WTC11 (cell line): ENCODE data around the gene TMEM254. TPM values are rescaled to one million over a fixed set of nuclear protein-coding genes. Genes with fewer than 3 reads are reported as not detected.

Source experiments
- ATAC-seq: fragments of 200-7000 bp; cut with Tn5 transposase; 2 replicates; pipeline ENCODE4 v1.10.0; 2021; ENCODE audit warnings: mild to moderate bottlenecking, moderate library complexity
- CTCF ChIA-PET: fragments of 300-600 bp; sonication (Branson Sonifier 250); formaldehyde crosslinking; loops from one replicate; lab custom pipeline; 2021; ENCODE audit warnings: antibody characterized with exemption; lab: Charles Lee
- POLR2A ChIA-PET: fragments of 350-600 bp; sonication (Branson Sonifier 250); formaldehyde crosslinking; loops from one replicate; lab custom pipeline; 2021; ENCODE audit warnings: antibody characterized with exemption; lab: Charles Lee
- DNase-seq: peaks from one replicate; pipeline ENCODE4 v3.0.0; 2021; ENCODE audit warnings: low spot score
- H3K27ac Mint-ChIP-seq: 2 replicates; pipeline ENCODE4 v1.8.0; 2021; ENCODE audit warnings: mixed read lengths
- H3K27me3 Mint-ChIP-seq: 2 replicates; pipeline ENCODE4 v1.8.0; 2021; ENCODE audit warnings: low read depth, mild to moderate bottlenecking, moderate library complexity, mixed read lengths
- H3K36me3 Mint-ChIP-seq: 2 replicates; pipeline ENCODE4 v1.8.0; 2021; ENCODE audit warnings: mixed read lengths
- H3K4me1 Mint-ChIP-seq: 2 replicates; pipeline ENCODE4 v1.8.0; 2022; ENCODE audit warnings: mixed read lengths
- H3K4me3 Mint-ChIP-seq: 2 replicates; pipeline ENCODE4 v1.8.0; 2021; ENCODE audit warnings: mild to moderate bottlenecking, moderate library complexity, mixed read lengths
- H3K9me3 Mint-ChIP-seq: 2 replicates; pipeline ENCODE4 v1.8.0; 2021; ENCODE audit warnings: mixed read lengths
- CREM ChIP-seq: sonication (generic); formaldehyde crosslinking; IDR thresholded peaks from 2 replicates; pipeline ENCODE4 v1.8.1; 2022; ENCODE audit warnings: mild to moderate bottlenecking, missing genetic modification reagents, moderate library complexity
- ESRRA ChIP-seq: sonication (generic); formaldehyde crosslinking; IDR thresholded peaks from 2 replicates; pipeline ENCODE4 v1.8.1; 2022; ENCODE audit warnings: mild to moderate bottlenecking, missing genetic modification reagents, borderline replicate concordance
- FOXP1 ChIP-seq: sonication (generic); formaldehyde crosslinking; IDR thresholded peaks from 2 replicates; pipeline ENCODE4 v1.8.0; 2022; ENCODE audit warnings: missing genetic modification reagents, mild to moderate bottlenecking, moderate library complexity, borderline replicate concordance
- FOXP4 ChIP-seq: sonication (generic); formaldehyde crosslinking; IDR thresholded peaks from 2 replicates; pipeline ENCODE4 v1.8.0; 2022; ENCODE audit warnings: mild to moderate bottlenecking, missing genetic modification reagents
- GRHL2 ChIP-seq: fragments of 250-450 bp; sonication (Bioruptor Pico); IDR thresholded peaks from 2 replicates; pipeline ENCODE4 v1.8.0; 2022; ENCODE audit warnings: mild to moderate bottlenecking, moderate library complexity; ENCODE audit not compliant: insufficient replicate concordance, severe bottlenecking
- MXD4 ChIP-seq: fragments of 250-450 bp; sonication (Bioruptor Pico); IDR thresholded peaks from 2 replicates; pipeline ENCODE4 v1.8.0; 2021; ENCODE audit warnings: mild to moderate bottlenecking, moderate library complexity, borderline replicate concordance
- PRDM15 ChIP-seq: sonication (generic); formaldehyde crosslinking; IDR thresholded peaks from 2 replicates; pipeline ENCODE4 v1.8.0; 2022; ENCODE audit warnings: missing genetic modification reagents
- PRRX2 ChIP-seq: fragments of 250-450 bp; sonication (Bioruptor Pico); IDR thresholded peaks from 2 replicates; pipeline ENCODE4 v1.8.0; 2021; ENCODE audit warnings: mild to moderate bottlenecking
- SMAD3 ChIP-seq: sonication (generic); formaldehyde crosslinking; IDR thresholded peaks from 2 replicates; pipeline ENCODE4 v1.8.0; 2022; ENCODE audit warnings: missing genetic modification reagents, mild to moderate bottlenecking, borderline replicate concordance
- SOX15 ChIP-seq: fragments of 250-450 bp; sonication (Bioruptor Pico); IDR thresholded peaks from 2 replicates; pipeline ENCODE4 v1.9.0; 2021; ENCODE audit warnings: mild to moderate bottlenecking
- SP1 ChIP-seq: sonication (generic); formaldehyde crosslinking; conservative IDR thresholded peaks from 2 replicates; pipeline ENCODE4 v1.8.1; 2022; ENCODE audit warnings: missing genetic modification reagents
- STAT6 ChIP-seq: sonication (generic); formaldehyde crosslinking; conservative IDR thresholded peaks from 2 replicates; pipeline ENCODE4 v1.8.1; 2023; ENCODE audit warnings: mild to moderate bottlenecking, low read depth, missing genetic modification reagents, moderate library complexity
- TEAD1 ChIP-seq: sonication (generic); formaldehyde crosslinking; IDR thresholded peaks from 2 replicates; pipeline ENCODE4 v1.8.0; 2022; ENCODE audit warnings: mild to moderate bottlenecking, missing genetic modification reagents
- ZBTB43 ChIP-seq: sonication (generic); formaldehyde crosslinking; IDR thresholded peaks from 2 replicates; pipeline ENCODE4 v1.8.1; 2023; ENCODE audit warnings: mild to moderate bottlenecking, missing genetic modification reagents
- total RNA-seq: library from RNA; stranded (reverse); gene quantifications from 3 replicates; pipeline ENCODE4 v1.2.3, GENCODE V29; 2021
- TF ChIP-seq, protein P1 (sequence below): sonication (generic); formaldehyde crosslinking; IDR thresholded peaks from 2 replicates; pipeline ENCODE4 v1.8.1; 2023; ENCODE audit warnings: mild to moderate bottlenecking, missing genetic modification reagents, borderline replicate concordance
- TF ChIP-seq, protein P2 (sequence below): sonication (generic); formaldehyde crosslinking; IDR thresholded peaks from 2 replicates; pipeline ENCODE4 v1.8.0; 2022; ENCODE audit warnings: mild to moderate bottlenecking, missing genetic modification reagents
- TF ChIP-seq, protein P3 (sequence below): sonication (generic); formaldehyde crosslinking; IDR thresholded peaks from 2 replicates; pipeline ENCODE4 v1.8.1; 2022; ENCODE audit warnings: low read depth, mild to moderate bottlenecking, moderate library complexity, missing genetic modification reagents, borderline replicate concordance
- TF ChIP-seq, protein P4 (sequence below): sonication (generic); formaldehyde crosslinking; conservative IDR thresholded peaks from 2 replicates; pipeline ENCODE4 v1.8.1; 2022; ENCODE audit warnings: mild to moderate bottlenecking, missing genetic modification reagents

Gene TMEM254
- total RNA-seq, 1 experiment from 2014 or later: 18.5 TPM

GRCh38 chr10:80140251-80140650, 61.8 kb downstream of the TMEM254 start (continued):
- no peak for TF ChIP-seq STAT6 (CRISPR knock-in tag)
- no peak for TF ChIP-seq ESRRA (CRISPR knock-in tag)
- TF ChIP-seq SMAD3 (CRISPR knock-in tag): no peak
- TF ChIP-seq ZBTB43 (CRISPR knock-in tag): no peak
- TF ChIP-seq FOXP1: no peak
- no peak for TF ChIP-seq SOX15
- no peak for TF ChIP-seq PRDM15 (CRISPR knock-in tag)
- TF ChIP-seq MXD4: no peak
- TF ChIP-seq, protein P1, sequence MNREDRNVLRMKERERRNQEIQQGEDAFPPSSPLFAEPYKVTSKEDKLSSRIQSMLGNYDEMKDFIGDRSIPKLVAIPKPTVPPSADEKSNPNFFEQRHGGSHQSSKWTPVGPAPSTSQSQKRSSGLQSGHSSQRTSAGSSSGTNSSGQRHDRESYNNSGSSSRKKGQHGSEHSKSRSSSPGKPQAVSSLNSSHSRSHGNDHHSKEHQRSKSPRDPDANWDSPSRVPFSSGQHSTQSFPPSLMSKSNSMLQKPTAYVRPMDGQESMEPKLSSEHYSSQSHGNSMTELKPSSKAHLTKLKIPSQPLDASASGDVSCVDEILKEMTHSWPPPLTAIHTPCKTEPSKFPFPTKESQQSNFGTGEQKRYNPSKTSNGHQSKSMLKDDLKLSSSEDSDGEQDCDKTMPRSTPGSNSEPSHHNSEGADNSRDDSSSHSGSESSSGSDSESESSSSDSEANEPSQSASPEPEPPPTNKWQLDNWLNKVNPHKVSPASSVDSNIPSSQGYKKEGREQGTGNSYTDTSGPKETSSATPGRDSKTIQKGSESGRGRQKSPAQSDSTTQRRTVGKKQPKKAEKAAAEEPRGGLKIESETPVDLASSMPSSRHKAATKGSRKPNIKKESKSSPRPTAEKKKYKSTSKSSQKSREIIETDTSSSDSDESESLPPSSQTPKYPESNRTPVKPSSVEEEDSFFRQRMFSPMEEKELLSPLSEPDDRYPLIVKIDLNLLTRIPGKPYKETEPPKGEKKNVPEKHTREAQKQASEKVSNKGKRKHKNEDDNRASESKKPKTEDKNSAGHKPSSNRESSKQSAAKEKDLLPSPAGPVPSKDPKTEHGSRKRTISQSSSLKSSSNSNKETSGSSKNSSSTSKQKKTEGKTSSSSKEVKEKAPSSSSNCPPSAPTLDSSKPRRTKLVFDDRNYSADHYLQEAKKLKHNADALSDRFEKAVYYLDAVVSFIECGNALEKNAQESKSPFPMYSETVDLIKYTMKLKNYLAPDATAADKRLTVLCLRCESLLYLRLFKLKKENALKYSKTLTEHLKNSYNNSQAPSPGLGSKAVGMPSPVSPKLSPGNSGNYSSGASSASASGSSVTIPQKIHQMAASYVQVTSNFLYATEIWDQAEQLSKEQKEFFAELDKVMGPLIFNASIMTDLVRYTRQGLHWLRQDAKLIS (CRISPR knock-in tag): no peak
- no peak for TF ChIP-seq CREM (CRISPR knock-in tag)
- no peak for TF ChIP-seq FOXP4 (CRISPR knock-in tag)

DNA sequence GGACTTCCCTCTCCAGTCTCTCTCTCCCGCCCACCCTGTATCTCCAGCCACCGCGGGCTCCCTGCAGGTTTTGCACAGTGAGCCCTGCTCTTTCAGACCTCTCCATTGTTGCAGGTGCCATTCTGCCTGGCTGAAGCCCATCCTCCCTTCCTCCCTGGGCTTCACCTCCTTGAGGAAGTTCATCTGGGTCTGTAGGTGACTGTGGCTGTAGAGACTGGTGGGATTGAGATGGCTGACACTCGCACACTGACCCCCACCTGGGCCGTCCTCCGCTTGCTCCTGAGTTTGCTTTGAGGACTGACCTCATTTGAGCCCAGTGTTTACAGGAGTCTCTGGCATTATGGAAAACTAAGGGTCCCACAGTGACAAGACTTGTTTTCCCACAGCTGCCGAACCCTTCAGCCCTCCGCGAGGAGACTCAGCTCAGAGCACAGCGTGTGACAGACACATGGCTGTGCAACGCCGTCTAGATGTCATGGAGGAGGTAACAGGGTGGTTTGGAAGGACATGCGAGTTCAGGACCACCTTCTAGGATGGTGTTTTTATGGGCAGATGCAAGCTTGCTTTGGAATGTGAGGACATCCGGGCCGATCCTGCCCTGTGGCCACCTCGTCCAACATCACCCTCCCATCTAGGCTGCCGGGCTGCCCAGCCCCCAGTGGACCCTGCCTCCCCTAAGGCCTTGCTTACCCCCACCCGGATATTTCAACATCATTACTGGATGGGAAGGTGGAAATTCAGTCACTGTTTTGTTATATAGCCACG, 63.4 kb downstream of the TMEM254 start:
- Mint-ChIP-seq H3K9me3 (no peaks in the 10 kb centered on the region), H3K36me3 (no peaks in the 10 kb centered on the region), H3K27ac (no peak overlapping the region), H3K4me3 (no peak overlapping the region), H3K4me1 (peaks cover 12% of the 10 kb centered on the region), H3K27me3 (no peaks in the 10 kb centered on the region)
- ChIA-PET CTCF (interaction anchor here (2.3 kb wide), 1 partner anchor 82 kb away, joined by 22 read pairs; no protein-coding TSS in a partner anchor), POLR2A (no interaction called here)
- no peak for DNase-seq
- no peak for ATAC-seq
- TF ChIP-seq GRHL2 (no peak), PRRX2 (no peak), SP1 (CRISPR knock-in tag) (no peak), TEAD1 (no peak)
- TF ChIP-seq, protein P2, sequence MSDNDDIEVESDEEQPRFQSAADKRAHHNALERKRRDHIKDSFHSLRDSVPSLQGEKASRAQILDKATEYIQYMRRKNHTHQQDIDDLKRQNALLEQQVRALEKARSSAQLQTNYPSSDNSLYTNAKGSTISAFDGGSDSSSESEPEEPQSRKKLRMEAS (CRISPR knock-in tag): no peak
- TF ChIP-seq, protein P3, sequence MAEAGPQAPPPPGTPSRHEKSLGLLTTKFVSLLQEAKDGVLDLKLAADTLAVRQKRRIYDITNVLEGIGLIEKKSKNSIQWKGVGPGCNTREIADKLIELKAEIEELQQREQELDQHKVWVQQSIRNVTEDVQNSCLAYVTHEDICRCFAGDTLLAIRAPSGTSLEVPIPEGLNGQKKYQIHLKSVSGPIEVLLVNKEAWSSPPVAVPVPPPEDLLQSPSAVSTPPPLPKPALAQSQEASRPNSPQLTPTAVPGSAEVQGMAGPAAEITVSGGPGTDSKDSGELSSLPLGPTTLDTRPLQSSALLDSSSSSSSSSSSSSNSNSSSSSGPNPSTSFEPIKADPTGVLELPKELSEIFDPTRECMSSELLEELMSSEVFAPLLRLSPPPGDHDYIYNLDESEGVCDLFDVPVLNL: no peak
- TF ChIP-seq, protein P4, sequence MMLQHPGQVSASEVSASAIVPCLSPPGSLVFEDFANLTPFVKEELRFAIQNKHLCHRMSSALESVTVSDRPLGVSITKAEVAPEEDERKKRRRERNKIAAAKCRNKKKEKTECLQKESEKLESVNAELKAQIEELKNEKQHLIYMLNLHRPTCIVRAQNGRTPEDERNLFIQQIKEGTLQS: no peak
